NK-92 treated with Interleukin-12 subunit alpha and Interleukin-12 subunit beta, amount 100 ng/mL, for 24 hours (cell line): ENCODE data around the gene TLCD2.
"Not testable (repeated sequence)": the region's sequence is repeated elsewhere in the genome, so short reads cannot be mapped to it uniquely, and the experiment has no call there.

ENCODE experiments used
- DNase-seq: peaks from one replicate; lab custom pipeline; 2025; lab: John Stamatoyannopoulos, UW

Gene TLCD2, protein sequence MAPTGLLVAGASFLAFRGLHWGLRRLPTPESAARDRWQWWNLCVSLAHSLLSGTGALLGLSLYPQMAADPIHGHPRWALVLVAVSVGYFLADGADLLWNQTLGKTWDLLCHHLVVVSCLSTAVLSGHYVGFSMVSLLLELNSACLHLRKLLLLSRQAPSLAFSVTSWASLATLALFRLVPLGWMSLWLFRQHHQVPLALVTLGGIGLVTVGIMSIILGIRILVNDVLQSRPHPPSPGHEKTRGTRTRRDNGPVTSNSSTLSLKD

DNA sequence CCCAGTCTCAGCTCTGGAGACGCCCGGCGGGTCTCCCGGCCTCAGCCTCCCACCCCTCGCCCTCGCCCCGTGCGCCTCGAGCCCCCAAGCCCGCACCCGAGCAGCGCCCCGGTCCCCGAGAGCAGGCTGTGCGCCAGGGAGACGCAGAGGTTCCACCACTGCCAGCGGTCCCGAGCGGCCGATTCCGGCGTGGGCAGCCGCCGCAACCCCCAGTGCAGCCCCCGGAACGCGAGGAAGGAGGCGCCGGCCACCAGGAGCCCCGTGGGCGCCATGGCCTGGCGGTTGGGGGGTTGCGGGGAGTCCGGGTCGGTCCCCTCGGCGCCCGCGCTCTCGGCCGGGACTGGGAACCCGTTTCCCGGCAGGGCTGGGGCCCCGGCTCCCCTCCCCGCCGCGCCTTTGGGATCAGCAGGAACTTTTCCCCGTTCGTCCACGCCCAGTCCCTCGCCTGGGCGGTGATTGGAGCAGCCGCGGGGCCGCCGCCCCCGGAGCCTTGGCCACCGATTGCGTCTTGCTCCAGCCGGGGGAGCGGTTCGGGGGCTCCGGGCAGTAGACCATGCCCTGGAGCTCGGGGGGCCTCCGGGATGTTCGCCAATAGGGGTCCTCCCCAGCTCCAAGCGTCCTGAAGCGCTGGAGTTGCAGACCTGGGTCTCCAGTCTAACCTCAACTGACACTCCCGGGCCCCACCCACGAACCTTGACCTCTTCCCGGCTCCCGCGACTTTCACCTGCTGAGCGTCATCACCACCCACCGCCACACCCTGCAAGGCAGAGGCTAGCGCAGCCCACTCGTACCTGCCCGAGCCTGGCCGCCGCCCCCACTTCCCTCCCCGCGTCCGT is at the start of gene TLCD2:
TLCD2 (minus strand) TSS at position 407 of the 836 bp plus-strand sequence; CDS start at position 272, 135 bp downstream.
- no peak for DNase-seq

DNA sequence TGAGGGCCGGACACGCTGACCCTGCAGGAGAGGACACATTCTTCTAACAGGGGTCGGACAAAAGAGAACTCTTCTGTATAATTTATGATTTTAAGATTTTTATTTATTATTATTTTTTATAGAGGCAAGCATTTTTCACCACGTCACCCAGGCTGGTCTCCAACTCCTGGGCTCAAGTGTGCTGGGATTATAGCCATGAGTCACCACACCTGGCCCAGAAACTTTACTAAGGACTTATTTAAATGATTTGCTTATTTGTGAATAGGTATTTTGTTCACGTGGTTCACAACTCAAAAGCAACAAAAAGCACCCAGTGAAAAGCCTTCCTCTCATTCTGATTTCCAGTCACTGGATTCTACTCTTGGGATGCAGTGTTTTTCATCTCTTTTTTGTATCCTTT is 49.4 kb upstream of the TLCD2 start:
- DNase-seq = no peak

DNA sequence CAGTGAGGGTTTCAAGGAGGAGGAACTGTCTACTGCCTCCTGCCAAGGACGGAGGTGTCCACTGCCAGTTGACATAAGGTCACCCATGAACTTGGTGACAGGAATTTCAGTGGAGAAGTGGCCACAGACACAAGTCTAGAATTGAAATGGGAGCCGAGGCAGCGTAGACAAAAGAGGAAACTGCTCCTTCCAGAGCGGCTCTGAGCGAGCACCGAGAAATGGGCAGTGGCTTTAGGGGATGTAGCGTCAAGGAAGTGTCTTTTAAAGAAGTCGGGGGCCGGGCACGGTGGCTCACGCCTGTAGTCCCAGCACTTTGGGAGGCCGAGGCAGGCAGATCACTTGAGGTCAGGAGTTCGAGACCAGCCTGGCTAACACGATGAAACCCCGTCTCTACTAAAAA is 48.6 kb upstream of the TLCD2 start:
- DNase-seq = no peak

DNA sequence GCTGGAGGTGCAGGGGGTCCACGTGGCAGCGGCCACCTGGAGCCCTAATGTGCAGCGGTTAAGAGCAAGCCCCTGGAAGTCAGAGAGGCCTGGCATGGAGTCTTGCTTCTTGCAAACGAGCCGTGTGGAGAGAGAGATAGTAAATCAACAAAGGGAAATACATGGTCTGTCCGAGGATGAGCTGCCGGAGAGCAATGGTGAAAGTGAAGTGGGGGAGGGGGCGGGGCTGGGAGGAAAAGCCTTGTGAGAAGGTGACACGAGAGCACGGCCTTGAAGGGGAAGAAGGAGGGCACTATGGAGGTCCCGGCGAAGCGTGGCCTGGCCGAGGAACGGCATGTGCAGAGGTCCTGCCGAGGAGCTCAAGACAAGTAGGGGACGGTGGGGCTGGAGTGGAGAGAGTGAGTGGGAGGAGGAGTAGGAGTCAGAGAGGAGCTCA is 45.7 kb upstream of the TLCD2 start:
- no peak for DNase-seq

DNA sequence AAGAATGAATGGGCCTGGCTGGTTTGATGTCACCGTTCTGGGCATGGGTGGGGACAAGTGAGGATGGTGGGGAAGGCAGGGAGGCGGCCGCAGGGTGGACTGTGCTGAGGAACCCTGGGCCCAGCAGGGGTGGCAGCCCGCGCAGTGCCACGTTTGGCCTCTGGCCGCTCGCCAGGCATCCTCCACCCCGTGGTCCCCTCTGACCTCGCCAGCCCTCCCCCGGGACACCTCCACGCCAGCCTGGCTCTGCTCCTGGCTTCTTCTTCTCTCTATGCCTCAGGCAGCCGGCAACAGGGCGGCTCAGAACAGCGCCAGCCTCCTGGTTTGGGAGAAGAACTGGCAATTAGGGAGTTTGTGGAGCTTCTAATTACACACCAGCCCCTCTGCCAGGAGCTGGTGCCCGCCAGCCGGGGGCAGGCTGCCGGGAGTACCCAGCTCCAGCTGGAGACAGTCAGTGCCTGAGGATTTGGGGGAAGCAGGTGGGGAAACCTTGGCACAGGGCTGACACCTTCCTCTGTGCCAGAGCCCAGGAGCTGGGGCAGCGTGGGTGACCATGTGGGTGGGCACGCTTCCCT is 45.2 kb upstream of the TLCD2 start:
- DNase-seq = no peak

DNA sequence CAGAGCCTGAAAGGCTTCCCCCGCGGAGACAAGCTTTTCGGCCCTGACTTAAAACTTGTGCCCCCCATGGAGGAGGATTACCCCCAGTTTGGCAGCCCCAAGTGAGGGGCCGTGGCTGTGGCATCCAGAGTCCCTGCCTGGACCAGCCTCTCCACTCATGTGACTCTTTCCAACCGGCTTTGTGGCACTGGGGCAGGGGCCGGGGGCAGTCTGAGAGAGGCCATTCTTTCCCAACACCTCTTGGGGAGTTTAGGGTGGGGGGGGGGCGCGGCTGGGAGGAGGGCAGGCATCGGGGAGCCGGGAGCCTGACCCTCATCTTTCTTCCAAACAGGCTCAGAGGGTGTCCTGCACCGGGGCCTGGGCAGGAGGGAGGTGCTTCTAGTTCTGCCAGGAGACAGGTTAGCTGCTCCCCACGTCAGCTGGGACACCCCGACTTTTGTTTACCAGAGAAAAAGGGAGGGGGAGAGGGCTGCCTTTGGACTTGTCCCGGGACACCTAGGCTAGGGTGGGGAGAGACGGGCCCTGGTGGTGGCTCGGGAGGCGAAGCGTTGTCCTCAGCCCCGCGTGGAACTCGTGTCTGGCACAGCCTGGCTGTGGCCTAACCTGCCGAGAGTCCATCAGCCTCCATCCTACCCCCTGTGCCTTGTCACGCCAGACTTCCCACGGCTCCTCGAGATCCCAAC is 44.4 kb upstream of the TLCD2 start:
- DNase-seq = no peak

DNA sequence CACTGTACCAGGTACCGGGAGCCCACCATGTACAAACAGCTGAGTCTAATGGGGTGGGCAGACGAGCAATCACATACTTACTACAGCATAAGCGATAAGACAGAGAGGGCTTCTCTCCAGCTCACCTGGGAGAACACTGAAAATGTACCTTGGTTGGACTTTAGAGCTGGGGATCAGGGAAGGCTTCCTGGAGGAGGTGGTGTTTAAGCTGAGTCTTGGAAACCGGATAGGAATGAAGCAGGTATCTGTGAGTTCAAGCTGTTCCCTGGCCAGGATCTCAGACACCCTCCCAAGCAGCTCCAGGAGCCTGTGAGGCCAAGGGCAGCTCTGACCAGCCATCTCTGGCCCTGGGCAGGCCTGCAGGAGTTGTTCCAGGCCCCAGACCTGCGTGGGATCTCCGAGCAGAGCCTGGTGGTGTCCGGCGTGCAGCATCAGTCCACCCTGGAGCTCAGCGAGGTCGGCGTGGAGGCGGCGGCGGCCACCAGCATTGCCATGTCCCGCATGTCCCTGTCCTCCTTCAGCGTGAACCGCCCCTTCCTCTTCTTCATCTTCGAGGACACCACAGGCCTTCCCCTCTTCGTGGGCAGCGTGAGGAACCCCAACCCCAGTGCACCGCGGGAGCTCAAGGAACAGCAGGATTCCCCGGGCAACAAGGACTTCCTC is 43.7 kb upstream of the TLCD2 start:
- no peak for DNase-seq

DNA sequence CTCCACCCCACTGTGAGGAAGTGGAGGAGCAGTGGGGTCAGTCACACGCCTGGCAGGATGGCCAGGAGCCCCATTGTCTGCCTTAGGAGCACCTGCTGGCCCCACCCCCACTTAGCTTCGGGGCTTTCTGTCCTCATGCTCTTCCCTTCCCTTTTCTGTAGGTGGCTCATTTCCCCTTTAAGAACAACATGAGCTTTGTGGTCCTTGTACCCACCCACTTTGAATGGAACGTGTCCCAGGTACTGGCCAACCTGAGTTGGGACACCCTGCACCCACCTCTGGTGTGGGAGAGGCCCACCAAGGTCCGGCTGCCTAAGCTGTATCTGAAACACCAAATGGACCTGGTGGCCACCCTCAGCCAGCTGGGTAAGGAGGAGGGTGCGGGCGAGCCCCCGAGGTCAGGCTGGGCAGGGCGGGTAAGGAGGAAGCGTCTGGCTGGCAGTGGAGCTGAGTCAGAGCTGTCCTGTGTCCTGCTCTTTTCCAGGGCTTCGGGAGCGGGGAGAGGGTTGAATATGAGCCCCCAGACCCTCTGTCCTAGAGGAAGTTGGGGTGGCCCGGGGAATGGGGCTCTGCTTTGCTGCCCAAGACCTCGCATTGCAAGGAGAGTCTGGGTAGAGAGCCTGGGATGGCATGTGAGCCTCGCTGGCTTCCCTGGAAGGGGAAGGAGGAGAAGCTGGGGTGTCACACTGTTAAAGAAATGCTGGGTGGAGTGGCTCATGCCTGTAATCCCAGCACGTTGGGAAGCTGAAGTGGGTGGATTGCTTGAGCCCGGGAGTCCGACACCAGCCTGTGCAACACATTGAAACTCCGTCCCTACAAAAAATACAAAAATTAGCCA is 42.5 kb upstream of the TLCD2 start:
- DNase-seq = no peak

DNA sequence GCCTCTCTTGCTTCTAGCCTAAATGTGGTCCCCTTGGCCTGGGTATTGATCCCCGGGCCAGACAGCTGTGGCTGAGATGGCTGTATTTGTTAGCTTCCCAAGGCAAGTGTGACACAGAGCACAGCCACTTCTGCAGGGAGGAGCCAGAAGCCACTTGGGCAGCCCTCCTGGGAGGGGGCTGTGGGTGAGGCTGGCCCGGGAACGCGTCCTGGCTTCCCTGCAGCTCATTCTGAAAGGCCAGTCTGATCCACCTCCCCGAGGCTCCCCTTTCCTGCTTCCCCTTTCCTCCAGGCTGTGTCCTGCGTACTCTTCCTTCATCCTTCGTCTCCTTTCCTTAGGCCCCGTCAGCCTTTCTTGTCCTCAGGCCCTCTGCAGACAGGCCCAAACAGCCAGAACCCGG is 40.5 kb upstream of the TLCD2 start:
- no peak for DNase-seq

DNA sequence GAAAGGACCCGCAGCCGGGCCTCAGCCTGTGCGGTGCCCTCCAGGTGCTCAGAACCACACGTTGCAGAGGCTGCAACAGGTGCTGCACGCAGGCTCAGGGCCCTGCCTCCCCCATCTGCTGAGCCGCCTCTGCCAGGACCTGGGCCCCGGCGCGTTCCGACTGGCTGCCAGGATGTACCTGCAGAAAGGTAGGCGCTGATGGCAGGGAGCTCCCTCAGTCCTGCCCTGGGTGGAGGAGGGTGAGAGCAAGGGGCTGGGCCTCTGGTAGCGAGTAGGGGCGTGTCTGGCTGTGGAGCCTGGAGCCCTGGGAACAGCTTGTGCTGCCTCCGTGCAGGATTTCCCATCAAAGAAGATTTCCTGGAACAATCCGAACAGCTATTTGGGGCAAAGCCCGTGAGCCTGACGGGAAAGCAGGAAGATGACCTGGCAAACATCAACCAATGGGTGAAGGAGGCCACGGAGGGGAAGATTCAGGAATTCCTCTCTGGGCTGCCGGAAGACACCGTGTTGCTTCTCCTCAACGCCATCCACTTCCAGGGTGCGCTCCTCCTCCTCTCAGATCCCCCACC is 36.9 kb upstream of the TLCD2 start:
- no peak for DNase-seq

DNA sequence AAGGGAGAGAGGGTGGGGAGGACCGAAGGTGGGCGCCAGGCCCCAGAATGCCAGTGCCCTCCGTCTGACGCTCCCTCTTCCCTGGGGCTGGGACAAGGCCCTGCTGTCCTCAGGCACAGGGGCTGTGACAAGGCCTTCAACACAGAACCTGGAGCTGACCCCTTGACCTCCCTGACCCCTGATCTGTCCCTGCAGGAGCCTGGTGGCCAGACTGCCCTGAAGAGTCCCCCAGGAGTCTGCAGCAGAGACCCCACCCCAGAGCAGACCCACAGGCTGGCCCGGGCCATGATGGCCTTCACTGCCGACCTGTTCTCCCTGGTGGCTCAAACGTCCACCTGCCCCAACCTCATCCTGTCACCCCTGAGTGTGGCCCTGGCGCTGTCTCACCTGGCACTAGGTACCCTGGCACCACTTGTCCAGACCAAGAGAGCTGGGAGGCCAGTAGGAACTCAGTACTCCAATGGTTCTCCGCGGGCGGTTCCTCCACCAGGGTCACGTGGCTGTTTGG is 35.4 kb upstream of the TLCD2 start:
- DNase-seq = no peak

DNA sequence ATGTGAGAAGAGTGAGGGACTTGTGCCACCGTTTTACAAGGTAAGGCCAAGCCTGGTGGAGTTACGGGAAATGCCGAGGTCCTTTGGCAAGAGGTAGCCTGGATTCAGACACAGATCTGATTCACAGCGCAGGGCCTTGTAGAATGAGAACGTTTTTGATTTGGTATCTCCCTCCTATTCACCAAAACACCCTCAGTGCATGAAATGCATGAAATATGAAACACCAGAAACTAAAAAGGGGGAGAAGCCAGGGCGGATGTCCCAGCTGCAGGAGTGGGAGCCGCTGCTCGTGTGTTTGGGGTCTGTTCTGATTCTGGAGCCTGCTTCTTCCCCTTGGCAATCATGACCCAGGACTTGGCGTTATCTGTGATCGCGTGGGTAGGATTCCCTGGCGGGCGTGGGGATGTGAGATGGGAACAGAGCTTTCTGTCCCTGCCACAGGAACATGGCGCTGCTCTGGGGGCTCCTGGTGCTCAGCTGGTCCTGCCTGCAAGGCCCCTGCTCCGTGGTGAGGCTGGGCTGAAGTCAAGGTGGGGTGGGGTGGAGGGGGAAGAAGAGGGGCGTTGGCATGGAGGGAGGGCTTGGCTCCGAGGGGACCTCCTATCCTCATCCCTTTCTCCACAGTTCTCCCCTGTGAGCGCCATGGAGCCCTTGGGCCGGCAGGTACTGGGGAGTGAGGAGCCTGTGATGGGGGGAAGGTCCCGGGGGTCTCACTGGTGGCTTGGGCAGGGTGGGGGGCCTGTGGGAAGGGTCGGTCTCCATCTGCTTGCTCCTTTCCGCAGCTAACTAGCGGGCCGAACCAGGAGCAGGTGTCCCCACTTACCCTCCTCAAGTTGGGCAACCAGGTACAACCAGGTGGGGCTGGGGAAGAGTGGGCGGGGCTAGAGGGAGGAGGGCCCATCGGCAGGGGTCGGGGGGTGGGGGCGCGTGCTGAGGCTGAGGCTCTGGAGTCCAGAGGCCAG is 34.7 kb upstream of the TLCD2 start:
- DNase-seq = no peak

DNA sequence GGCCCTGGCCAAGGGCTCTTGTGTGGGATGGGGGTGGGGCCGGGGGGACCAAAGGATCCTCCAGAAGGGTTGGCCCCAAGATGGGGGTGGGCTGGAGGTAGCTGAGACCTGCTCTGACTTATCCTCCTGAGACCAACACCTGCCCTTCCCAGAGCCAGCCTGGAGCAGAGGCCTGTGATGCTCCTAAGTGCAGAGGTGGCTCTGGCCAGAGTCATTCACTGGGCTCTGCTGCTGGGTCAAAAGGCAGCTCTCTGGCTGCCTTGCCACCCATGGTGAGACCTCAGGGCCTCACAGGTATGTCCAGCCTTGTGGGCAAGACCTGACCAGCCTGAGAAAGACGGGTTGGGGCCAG is 32.9 kb upstream of the TLCD2 start:
- DNase-seq = no peak

DNA sequence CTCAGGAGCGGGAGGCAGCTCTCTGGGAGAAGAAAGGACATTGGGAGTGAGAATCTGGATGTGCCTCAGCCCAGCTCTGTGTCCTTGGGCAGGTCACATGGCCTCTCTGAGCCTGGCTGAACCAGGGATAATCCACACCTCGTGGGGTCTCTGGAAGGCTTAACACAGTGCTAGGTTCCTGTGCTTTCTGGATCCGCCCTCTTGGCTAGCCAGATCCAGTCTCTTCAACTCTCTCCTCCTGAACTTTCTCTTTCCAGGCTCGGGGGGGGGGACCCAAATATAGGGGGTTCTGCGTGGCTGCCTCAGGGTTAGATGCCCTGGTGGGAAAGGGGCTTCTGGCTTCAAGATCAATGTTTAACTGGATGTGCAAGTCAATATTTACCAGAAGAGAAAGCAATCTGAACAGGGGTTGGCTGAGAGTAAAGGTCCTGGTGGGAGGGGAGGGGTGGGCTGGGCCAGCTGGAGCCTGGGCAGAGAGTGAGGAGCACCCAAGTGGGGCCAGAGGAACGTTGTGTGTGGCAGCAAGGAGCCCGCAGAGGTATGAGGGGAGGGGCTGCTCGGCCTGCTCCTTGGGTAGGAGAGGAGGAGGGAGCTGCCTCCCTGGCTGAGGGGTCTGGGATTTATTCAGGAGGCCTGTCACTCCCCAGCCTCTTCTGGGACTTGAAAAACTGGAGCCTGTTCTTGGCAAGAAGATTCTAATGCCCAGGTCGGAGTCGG is 32.4 kb upstream of the TLCD2 start, which contains the start of gene SERPINF2:
SERPINF2 (plus strand) TSS at position 501 of the 717 bp plus-strand sequence. CDS start 2,125 bp downstream, outside the sequence.
- no peak for DNase-seq

DNA sequence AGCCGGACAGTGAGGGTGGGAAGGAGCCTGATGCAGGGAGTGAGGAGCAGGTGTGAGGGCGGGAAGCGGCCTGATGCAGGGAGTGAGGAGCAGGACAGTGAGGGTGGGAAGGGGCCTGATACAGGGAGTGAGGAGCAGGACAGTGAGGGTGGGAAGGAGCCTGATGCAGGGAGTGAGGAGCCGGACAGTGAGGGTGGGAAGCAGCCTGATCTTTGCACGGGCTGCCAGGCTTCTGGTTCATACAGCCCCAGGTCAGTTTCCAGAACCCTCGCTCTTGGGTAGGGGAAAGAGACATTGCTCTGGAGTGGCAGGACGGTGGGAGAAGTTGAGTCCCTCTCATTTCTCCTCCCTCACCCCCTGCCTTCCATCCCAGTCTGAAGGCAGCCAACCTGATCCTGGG is 31.7 kb upstream of the TLCD2 start:
- not testable (repeated sequence) for DNase-seq

DNA sequence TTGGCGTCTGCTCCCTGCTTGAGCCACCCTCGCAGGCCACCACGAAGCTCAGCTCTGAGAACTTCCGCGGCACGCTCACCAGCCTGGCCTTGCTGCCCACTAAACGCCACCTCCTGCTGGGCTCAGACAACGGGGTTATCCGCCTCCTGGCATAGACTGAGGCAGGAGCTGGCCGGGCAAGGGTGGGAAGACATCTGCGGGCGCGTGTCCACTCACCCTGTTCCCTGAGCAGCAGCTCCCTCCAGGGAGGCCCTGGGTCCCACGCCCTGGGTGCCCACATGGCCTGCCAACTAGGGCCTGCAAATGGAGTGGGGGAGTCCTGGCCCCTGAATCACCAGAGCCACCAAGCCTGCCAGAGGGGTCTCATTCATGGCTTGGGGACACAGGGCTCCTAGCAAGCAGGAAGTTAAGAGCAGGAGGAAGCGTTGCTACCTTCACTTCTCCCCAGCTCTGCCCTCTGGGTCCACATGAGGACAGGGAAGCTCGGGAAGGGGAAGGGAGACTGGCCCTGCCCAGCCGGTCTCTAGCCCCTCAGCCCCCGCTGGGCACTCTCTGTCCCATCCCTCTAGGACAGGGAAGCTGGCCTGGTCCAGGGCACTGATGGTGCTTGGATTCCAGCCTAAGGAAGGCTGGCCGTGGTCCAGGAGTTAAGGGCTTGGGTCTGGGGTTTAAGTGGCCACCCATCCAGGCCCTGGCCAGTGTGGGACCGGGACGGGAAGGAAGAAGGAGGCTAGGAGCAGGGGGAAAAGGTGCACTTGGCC is 27.5 kb upstream of the TLCD2 start:
- DNase-seq = no peak

DNA sequence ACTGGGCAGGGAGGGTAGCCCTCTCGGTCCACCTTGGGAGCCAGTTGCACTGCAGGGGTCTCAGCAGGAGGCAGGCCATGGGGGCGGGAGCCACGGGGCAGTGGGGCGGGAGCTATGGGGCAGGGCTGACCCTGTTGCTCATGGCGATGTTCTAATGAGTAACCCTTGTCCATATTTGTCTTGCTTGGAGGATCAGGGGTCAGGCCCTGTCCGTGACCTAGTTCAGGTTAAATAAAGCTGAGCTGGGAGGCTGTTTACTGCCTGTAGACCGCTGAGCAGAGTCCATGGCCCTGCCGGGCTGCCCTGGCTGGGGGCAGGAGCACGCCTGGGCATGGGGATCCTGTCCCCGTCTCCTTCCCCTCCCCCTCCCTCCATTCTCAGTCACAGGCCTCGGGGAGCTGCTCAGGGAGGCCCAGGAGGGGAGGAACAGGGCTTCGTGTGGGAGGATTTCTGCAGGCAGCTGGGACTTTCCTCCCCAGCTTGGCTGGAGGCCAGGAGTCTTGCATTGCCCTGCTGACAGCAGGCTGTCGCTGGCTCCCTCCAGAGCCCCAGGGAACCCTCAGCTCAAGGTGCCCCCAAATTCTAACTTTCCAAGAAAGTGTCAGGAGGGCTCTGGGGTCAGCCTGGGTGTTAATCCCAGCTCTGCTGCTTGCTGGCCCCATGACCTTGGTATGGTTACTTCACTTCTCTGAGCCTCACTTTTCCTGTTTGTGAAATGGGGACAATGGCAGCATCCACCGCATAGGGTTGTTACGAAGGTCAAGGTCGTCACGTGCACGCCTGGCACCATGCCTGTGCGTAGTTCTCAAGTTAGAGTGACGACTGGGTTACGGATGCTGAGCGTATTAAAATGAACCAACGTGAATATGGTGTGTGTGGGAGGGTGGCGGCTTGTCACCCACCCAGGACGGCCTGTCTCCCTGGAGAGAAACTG is 26.4 kb upstream of the TLCD2 start:
- no peak for DNase-seq
